Keratinocyte (primary cell): Measurements from ENCODE around the gene CBLN3. TPM values are rescaled to one million over a fixed set of nuclear protein-coding genes. Genes with fewer than 3 reads are reported as not detected.

Experiments
- DNase-seq: peaks from one replicate; pipeline ENCODE4 v3.0.0-alpha.2; 2011; ENCODE audit warnings: low read depth, missing footprints, low spot score
- FAIRE-seq: peaks from 2 replicates; lab custom pipeline; 2011; peaks lifted over from hg19 to GRCh38; lab: Jason Lieb, UNC
- H2AFZ ChIP-seq: 2 replicates; pipeline ENCODE4 v1.6.0; 2012; ENCODE audit warnings: low read length, control low read depth, inconsistent platforms; ENCODE audit not compliant: control insufficient read depth
- H3K27ac ChIP-seq: 2 replicates; pipeline ENCODE4 v1.5.1; 2011; ENCODE audit warnings: low read length; ENCODE audit not compliant: control insufficient read depth, insufficient read depth
- H3K27me3 ChIP-seq: 3 replicates; pipeline ENCODE4 v1.6.0; 2011; ENCODE audit warnings: low read length; ENCODE audit not compliant: control insufficient read depth, insufficient read depth; ENCODE audit errors: extremely low read depth
- H3K36me3 ChIP-seq, 2 experiments: 2 replicates in 1 of 2; 3 replicates in 1 of 2; pipeline ENCODE4 v1.5.1; 2011; ENCODE audit warnings: low read length in 2 of 2, mild to moderate bottlenecking in 1 of 2; ENCODE audit not compliant: control insufficient read depth in 2 of 2, insufficient read depth in 2 of 2; ENCODE audit errors: extremely low read depth in 1 of 2
- H3K4me1 ChIP-seq: 3 replicates; pipeline ENCODE4 v1.5.1; 2011; ENCODE audit warnings: low read length; ENCODE audit not compliant: control insufficient read depth, insufficient read depth; ENCODE audit errors: extremely low read depth
- H3K4me2 ChIP-seq: 3 replicates; pipeline ENCODE4 v1.6.0; 2011; ENCODE audit warnings: low read depth, low read length; ENCODE audit not compliant: control insufficient read depth, insufficient read depth; ENCODE audit errors: extremely low read depth
- H3K4me3 ChIP-seq, 3 experiments: fragments of 200-600 bp in 1 of 3; sonication (generic) in 1 of 3; 2 replicates in 2 of 3; 3 replicates in 1 of 3; pipeline ENCODE4 v1.5.1; 2011 to 2016; ENCODE audit warnings: low read length in 3 of 3, mild to moderate bottlenecking in 3 of 3, control low read depth in 2 of 3, inconsistent platforms in 1 of 3, low read depth in 1 of 3, mixed read lengths in 1 of 3, mixed run types in 1 of 3, moderate library complexity in 1 of 3; ENCODE audit not compliant: control insufficient read depth in 2 of 3, insufficient read depth in 2 of 3; ENCODE audit errors: extremely low read depth in 1 of 3
- H3K79me2 ChIP-seq: 2 replicates; pipeline ENCODE4 v1.6.0; 2012; ENCODE audit warnings: low read length; ENCODE audit not compliant: control insufficient read depth, insufficient read depth
- H3K9ac ChIP-seq: 3 replicates; pipeline ENCODE4 v1.6.0; 2011; ENCODE audit warnings: low read length; ENCODE audit not compliant: control insufficient read depth, insufficient read depth; ENCODE audit errors: extremely low read depth
- H3K9me1 ChIP-seq: 3 replicates; pipeline ENCODE4 v1.6.0; 2011; ENCODE audit warnings: low read length; ENCODE audit not compliant: control insufficient read depth, insufficient read depth; ENCODE audit errors: extremely low read depth
- H3K9me3 ChIP-seq: 2 replicates; pipeline ENCODE4 v1.5.1; 2012; ENCODE audit warnings: low read depth, low read length; ENCODE audit not compliant: control insufficient read depth
- H4K20me1 ChIP-seq: 3 replicates; pipeline ENCODE4 v1.6.0; 2011; ENCODE audit warnings: low read length; ENCODE audit not compliant: control insufficient read depth, insufficient read depth; ENCODE audit errors: extremely low read depth
- EZH2 ChIP-seq: IDR thresholded peaks from one replicate; pipeline ENCODE4 v1.6.1; 2012; ENCODE audit warnings: inconsistent platforms, mild to moderate bottlenecking, low read length, moderate library complexity
- dilution Hi-C: fragments of 300-500 bp; cut with MboI; formaldehyde crosslinking; loops from one replicate; pipeline ENCODE4 v1.7.0; 2020; ENCODE audit warnings: low sequenced_read_pairs; ENCODE audit not compliant: extremely low pct_ligation_motif_present
- polyA plus RNA-seq, 5 experiments: library from polyadenylated mRNA; depleted of rRNA in 3 of 5; stranded (reverse) in 3 of 5; stranded (forward) in 1 of 5; unstranded in 1 of 5; fragments of >200 nt; gene quantifications; 1 replicate in 1 of 5; 2 replicates in 3 of 5; 3 replicates in 1 of 5; pipeline versions ENCODE4 v1.2.1 to v1.2.3, GENCODE V29; 2011 to 2012; ENCODE audit warnings: missing spikeins in 2 of 5, low read depth in 1 of 5, low replicate concordance in 1 of 5
- TF ChIP-seq, protein P1 (sequence below), 3 experiments: IDR thresholded peaks in 1 of 3; conservative IDR thresholded peaks in 1 of 3; optimal IDR thresholded peaks in 1 of 3; 2 replicates in 2 of 3; 3 replicates in 1 of 3; pipeline versions ENCODE3 to v1.5.1; 2011; ENCODE audit warnings: low read length in 3 of 3, mild to moderate bottlenecking in 3 of 3, moderate library complexity in 2 of 3, control low read depth in 1 of 3, inconsistent platforms in 1 of 3; ENCODE audit not compliant: insufficient read depth in 2 of 3; ENCODE audit errors: extremely low read depth in 1 of 3

The CBLN3 gene
- polyA plus RNA-seq, 1 donor (not counting 4 experiments of a cell fraction or from before 2014, with no cell fraction given): 1.6 TPM

DNA sequence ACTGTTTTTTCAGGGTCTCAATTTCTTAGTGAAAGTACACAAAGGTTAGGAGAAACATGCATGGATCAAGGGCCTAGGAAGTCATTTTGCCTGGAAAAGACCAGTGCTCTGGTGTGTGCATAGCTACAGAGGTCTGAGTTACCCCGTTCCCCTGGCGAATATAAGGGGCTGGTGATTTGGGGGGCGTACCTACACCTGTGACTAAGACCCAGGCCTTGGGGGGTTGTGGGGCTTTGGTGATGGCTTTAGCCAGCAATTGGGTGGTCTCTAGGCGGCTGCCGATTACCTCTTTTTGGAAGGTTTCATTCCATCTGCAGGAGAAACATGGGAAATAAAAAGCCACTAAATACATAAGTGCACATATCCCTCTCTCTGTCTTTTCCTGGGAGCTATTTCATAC is 12.0 kb upstream of the CBLN3 start:
- Histone ChIP-seq H3K4me3 (peak overlapping the region; percentile 61 to 97 (median 69)), H3K4me2 (peak overlapping the region; percentile 74), H3K4me1 (peaks cover 12% of the 10 kb centered on the region), H3K27me3 (no peaks in the 10 kb centered on the region), H3K36me3 (peaks cover 31 to 52% of the 10 kb centered on the region in 2 experiments), H3K9me1 (no peaks in the 10 kb centered on the region), H3K79me2 (peaks cover 21% of the 10 kb centered on the region), H3K9me3 (no peaks in the 10 kb centered on the region), H3K27ac (peak overlapping the region; percentile 90), H4K20me1 (no peaks in the 10 kb centered on the region), H3K9ac (peak overlapping the region; percentile 90), H2AFZ (no peak overlapping the region)
- FAIRE-seq: no peak
- TF ChIP-seq, protein P1, sequence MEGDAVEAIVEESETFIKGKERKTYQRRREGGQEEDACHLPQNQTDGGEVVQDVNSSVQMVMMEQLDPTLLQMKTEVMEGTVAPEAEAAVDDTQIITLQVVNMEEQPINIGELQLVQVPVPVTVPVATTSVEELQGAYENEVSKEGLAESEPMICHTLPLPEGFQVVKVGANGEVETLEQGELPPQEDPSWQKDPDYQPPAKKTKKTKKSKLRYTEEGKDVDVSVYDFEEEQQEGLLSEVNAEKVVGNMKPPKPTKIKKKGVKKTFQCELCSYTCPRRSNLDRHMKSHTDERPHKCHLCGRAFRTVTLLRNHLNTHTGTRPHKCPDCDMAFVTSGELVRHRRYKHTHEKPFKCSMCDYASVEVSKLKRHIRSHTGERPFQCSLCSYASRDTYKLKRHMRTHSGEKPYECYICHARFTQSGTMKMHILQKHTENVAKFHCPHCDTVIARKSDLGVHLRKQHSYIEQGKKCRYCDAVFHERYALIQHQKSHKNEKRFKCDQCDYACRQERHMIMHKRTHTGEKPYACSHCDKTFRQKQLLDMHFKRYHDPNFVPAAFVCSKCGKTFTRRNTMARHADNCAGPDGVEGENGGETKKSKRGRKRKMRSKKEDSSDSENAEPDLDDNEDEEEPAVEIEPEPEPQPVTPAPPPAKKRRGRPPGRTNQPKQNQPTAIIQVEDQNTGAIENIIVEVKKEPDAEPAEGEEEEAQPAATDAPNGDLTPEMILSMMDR (optimal IDR thresholded peaks at IDR 0.05 in 1 of 3, IDR thresholded peaks at IDR 0.05 in 1 of 3, conservative IDR thresholded peaks at IDR 0.05 in 1 of 3; ENCODE audit: extremely low read depth in 1 of 3, insufficient read depth in 2 of 3, low read length in 3 of 3): no peak
- no peak for TF ChIP-seq EZH2
- DNase-seq: no peak
- dilution Hi-C loops: no loop called here

DNA sequence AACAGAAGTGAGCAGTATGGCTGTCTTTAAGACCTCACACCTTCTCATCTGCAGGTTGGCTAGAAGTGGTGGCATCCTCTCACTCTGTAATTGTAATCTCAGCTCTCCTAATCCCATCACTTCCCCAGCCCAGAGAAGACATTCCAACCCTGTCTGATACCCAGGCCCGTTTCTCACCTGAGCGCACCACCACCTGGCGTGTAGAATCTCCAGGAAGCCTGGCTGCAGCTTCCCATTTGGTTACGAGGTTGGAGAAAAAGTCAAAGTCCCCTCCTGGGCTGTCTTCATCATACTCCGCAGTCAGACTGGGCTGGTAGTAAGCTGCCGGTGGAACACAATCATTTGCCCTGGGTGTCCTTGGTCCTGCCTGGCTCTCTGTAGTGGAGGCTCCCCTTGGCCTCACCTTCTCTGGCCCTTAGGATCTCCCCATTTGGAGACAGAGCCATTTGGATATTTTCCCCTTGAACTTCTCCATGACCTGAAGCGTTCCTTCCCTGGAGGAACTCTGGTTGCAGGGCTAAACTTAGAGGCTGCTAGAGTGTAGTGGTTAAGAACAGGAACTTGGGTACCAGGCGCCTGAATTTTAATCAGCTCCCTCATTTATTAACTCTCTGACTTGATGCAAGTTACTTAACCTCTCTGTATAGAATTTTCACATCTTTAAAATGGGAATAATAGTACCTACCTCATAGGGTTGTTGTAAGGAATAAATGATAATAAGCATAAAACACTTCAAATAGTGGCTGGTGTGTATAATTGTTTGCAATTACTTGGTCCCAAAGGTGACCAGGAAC is 11.3 kb upstream of the CBLN3 start:
- Histone ChIP-seq H3K9me1 (no peaks in the 10 kb centered on the region), H4K20me1 (no peaks in the 10 kb centered on the region), H3K27me3 (no peaks in the 10 kb centered on the region), H3K27ac (no peak overlapping the region), H2AFZ (no peak overlapping the region), H3K9me3 (no peaks in the 10 kb centered on the region), H3K4me2 (peak overlapping the region; percentile 74), H3K4me3 (no peak overlapping the region), H3K79me2 (peaks cover 21% of the 10 kb centered on the region), H3K36me3 (peaks cover 38 to 58% of the 10 kb centered on the region in 2 experiments), H3K4me1 (peaks cover 12% of the 10 kb centered on the region), H3K9ac (peak overlapping the region; percentile 90)
- DNase-seq (no peak), FAIRE-seq (no peak)
- dilution Hi-C loops: no loop called here
- TF ChIP-seq EZH2: no peak
- TF ChIP-seq, protein P1 (optimal IDR thresholded peaks at IDR 0.05 in 1 of 3, IDR thresholded peaks at IDR 0.05 in 1 of 3, conservative IDR thresholded peaks at IDR 0.05 in 1 of 3; ENCODE audit: extremely low read depth in 1 of 3, insufficient read depth in 2 of 3, low read length in 3 of 3): no peak
